IPS DF 6.9 (cell line): Measurements from ENCODE around the gene ABLIM1.

Source experiments
- DNase-seq: peaks from one replicate; pipeline ENCODE4 v3.0.0-alpha.2; 2013; ENCODE audit warnings: low read depth, low spot score
- H3K27ac ChIP-seq: one replicate; pipeline ENCODE4 v1.5.1; 2013; ENCODE audit warnings: low read length, control low read depth
- H3K27me3 ChIP-seq: 2 replicates; pipeline ENCODE4 v1.6.1; 2013; ENCODE audit warnings: mild to moderate bottlenecking, low read length; ENCODE audit not compliant: control insufficient read depth, insufficient read depth
- H3K36me3 ChIP-seq: 2 replicates; pipeline ENCODE4 v1.6.1; 2013; ENCODE audit warnings: low read length; ENCODE audit not compliant: control insufficient read depth, insufficient read depth
- H3K4me1 ChIP-seq: 2 replicates; pipeline ENCODE4 v1.6.1; 2013; ENCODE audit warnings: low read length; ENCODE audit not compliant: control insufficient read depth, insufficient read depth
- H3K4me3 ChIP-seq: 2 replicates; pipeline ENCODE4 v1.5.1; 2013; ENCODE audit warnings: mild to moderate bottlenecking, low read length
- H3K9me3 ChIP-seq: 2 replicates; pipeline ENCODE4 v1.6.1; 2013; ENCODE audit warnings: low read length, inconsistent platforms; ENCODE audit not compliant: control insufficient read depth, insufficient read depth
- WGBS: extraction: QIAGEN DNeasy Blood & Tissue Kit; methylation state at CpG from one replicate; pipeline ENCODE4 v1.1.7; 2013; ENCODE audit warnings: mixed read lengths, missing lambda C conversion rate; ENCODE audit not compliant: insufficient read length, insufficient coverage; 5-methylcytosine and 5-hydroxymethylcytosine counted together

The ABLIM1 gene

GRCh38 chr10:114399576-114399975 is 258.5 kb downstream of the ABLIM1 start:
- no peaks in the 10 kb centered on the region for H3K9me3 ChIP-seq
- no peaks in the 10 kb centered on the region for H3K4me1 ChIP-seq
- no CpG with 5 or more reads among the region's 6 CpGs for WGBS
- H3K27me3 ChIP-seq = no peaks in the 10 kb centered on the region; the same call in 1 of the 2 replicates
- no peak overlapping the region for H3K27ac ChIP-seq
- no peak for DNase-seq
- no peaks in the 10 kb centered on the region; the same call in 1 of the 2 replicates for H3K36me3 ChIP-seq
- H3K4me3 ChIP-seq = no peak overlapping the region

GRCh38 chr10:114398587-114399331 is 259.3 kb downstream of the ABLIM1 start:
- Histone ChIP-seq H3K36me3 (no peaks in the 10 kb centered on the region), H3K27me3 (no peaks in the 10 kb centered on the region), H3K9me3 (no peaks in the 10 kb centered on the region), H3K4me1 (no peaks in the 10 kb centered on the region; the same call in 1 of the 2 replicates), H3K27ac (no peak overlapping the region), H3K4me3 (no peak overlapping the region)
- WGBS = no CpG with 5 or more reads among the region's 10 CpGs
- no peak for DNase-seq

- Histone ChIP-seq H3K36me3 (no peaks in the 10 kb centered on the region), H3K4me1 (peaks cover 2% of the 10 kb centered on the region; the same call in 1 of the 2 replicates), H3K27ac (no peak overlapping the region), H3K4me3 (no peak overlapping the region), H3K27me3 (no peaks in the 10 kb centered on the region), H3K9me3 (no peaks in the 10 kb centered on the region)
- WGBS = no CpG with 5 or more reads among the region's 6 CpGs
- DNase-seq = no peak
Observed at GRCh38 chr10:114397651-114398145, 260.4 kb downstream of the ABLIM1 start.

GRCh38 chr10:114396464-114396863 is 261.6 kb downstream of the ABLIM1 start:
- DNase-seq = no peak
- Histone ChIP-seq H3K4me1 (peaks cover 2% of the 10 kb centered on the region; the same call in 1 of the 2 replicates), H3K27ac (no peak overlapping the region), H3K36me3 (no peaks in the 10 kb centered on the region), H3K27me3 (no peaks in the 10 kb centered on the region), H3K9me3 (no peaks in the 10 kb centered on the region), H3K4me3 (no peak overlapping the region)
- no CpG with 5 or more reads among the region's 2 CpGs for WGBS

GRCh38 chr10:114395366-114396022 is 262.6 kb downstream of the ABLIM1 start:
- peaks cover 2% of the 10 kb centered on the region; the same call in 1 of the 2 replicates for H3K4me1 ChIP-seq
- no peak overlapping the region for H3K4me3 ChIP-seq
- H3K27ac ChIP-seq = no peak overlapping the region
- no peak for DNase-seq
- WGBS = no CpG with 5 or more reads among the region's 6 CpGs
- H3K27me3 ChIP-seq = no peaks in the 10 kb centered on the region
- H3K36me3 ChIP-seq = no peaks in the 10 kb centered on the region
- H3K9me3 ChIP-seq = no peaks in the 10 kb centered on the region

GRCh38 chr10:114394531-114394930 is 263.5 kb downstream of the ABLIM1 start:
- Histone ChIP-seq H3K4me3 (no peak overlapping the region), H3K36me3 (no peaks in the 10 kb centered on the region), H3K4me1 (peaks cover 2% of the 10 kb centered on the region; the same call in 1 of the 2 replicates), H3K9me3 (no peaks in the 10 kb centered on the region), H3K27ac (no peak overlapping the region), H3K27me3 (no peaks in the 10 kb centered on the region)
- no CpG with 5 or more reads among the region's 6 CpGs for WGBS
- no peak for DNase-seq

GRCh38 chr10:114393886-114394285 is 264.2 kb downstream of the ABLIM1 start:
- no CpG with 5 or more reads among the region's 7 CpGs for WGBS

GRCh38 chr10:114393482-114393881 is 264.6 kb downstream of the ABLIM1 start:
- Histone ChIP-seq H3K4me3 (no peak overlapping the region), H3K9me3 (no peaks in the 10 kb centered on the region), H3K4me1 (peaks cover 2% of the 10 kb centered on the region; the same call in 1 of the 2 replicates), H3K36me3 (no peaks in the 10 kb centered on the region), H3K27me3 (no peaks in the 10 kb centered on the region), H3K27ac (no peak overlapping the region)
- no CpG with 5 or more reads among the region's 11 CpGs for WGBS
- DNase-seq = no peak

More at GRCh38 chr10:114393886-114394285, 264.2 kb downstream of the ABLIM1 start:
- no peak overlapping the region for H3K27ac ChIP-seq
- peaks cover 2% of the 10 kb centered on the region; the same call in 1 of the 2 replicates for H3K4me1 ChIP-seq
- DNase-seq = no peak
- no peaks in the 10 kb centered on the region for H3K9me3 ChIP-seq
- H3K36me3 ChIP-seq = no peaks in the 10 kb centered on the region
- H3K27me3 ChIP-seq = no peaks in the 10 kb centered on the region
- H3K4me3 ChIP-seq = no peak overlapping the region

- no CpG with 5 or more reads among the region's 5 CpGs for WGBS
- H3K9me3 ChIP-seq = no peaks in the 10 kb centered on the region
- H3K27ac ChIP-seq = no peak overlapping the region
- H3K27me3 ChIP-seq = no peaks in the 10 kb centered on the region
- H3K36me3 ChIP-seq = no peaks in the 10 kb centered on the region
- no peak for DNase-seq
- no peak overlapping the region for H3K4me3 ChIP-seq
- H3K4me1 ChIP-seq = peaks cover 2% of the 10 kb centered on the region; the same call in 1 of the 2 replicates
Observed at GRCh38 chr10:114392112-114392835, 265.8 kb downstream of the ABLIM1 start.

GRCh38 chr10:114391599-114391998 is 266.5 kb downstream of the ABLIM1 start:
- Histone ChIP-seq H3K27ac (no peak overlapping the region), H3K9me3 (no peaks in the 10 kb centered on the region), H3K4me3 (no peak overlapping the region), H3K36me3 (no peaks in the 10 kb centered on the region), H3K27me3 (no peaks in the 10 kb centered on the region), H3K4me1 (peaks cover 2% of the 10 kb centered on the region; the same call in 1 of the 2 replicates)
- WGBS = no CpG with 5 or more reads among the region's 5 CpGs
- DNase-seq = no peak
